ENCODE results near the gene R3HDM4. TPM values are rescaled to one million over a fixed set of nuclear protein-coding genes. Genes with fewer than 3 reads are reported as not detected.

Gene R3HDM4
- total and polyA plus RNA-seq, 10 of the 15 experiments (the other 5 are each of a cell fraction or from before 2014, with no cell fraction given): 1.3 to 65.8 (median 27.7) TPM

GRCh38 chr19:937259-937694 lies 24.3 kb upstream of the R3HDM4 start (continued):
- no peak for TF ChIP-seq ZBTB4 (CRISPR knock-in tag; IDR thresholded peaks at IDR 0.05)
- TF ChIP-seq HCFC1 (IDR thresholded peaks at IDR 0.05; ENCODE audit: low read length): no peak
- no peak for TF ChIP-seq SIN3A (IDR thresholded peaks at IDR 0.05; ENCODE audit: low read depth, low read length)
- TF ChIP-seq CBX5 (IDR thresholded peaks at IDR 0.05; ENCODE audit: low read depth): 0 out of 2 replicates have a peak, but pooled peaks have one; percentile 28
- no peak for TF ChIP-seq MAX (IDR thresholded peaks at IDR 0.05; ENCODE audit: low read depth, low read length)
- TF ChIP-seq NKRF (conservative IDR thresholded peaks at IDR 0.05): no peak
- no peak for TF ChIP-seq ASH2L (IDR thresholded peaks at IDR 0.05; ENCODE audit: borderline replicate concordance, low read depth)
- TF ChIP-seq LARP7 (IDR thresholded peaks at IDR 0.05): no peak
- TF ChIP-seq, protein P1, sequence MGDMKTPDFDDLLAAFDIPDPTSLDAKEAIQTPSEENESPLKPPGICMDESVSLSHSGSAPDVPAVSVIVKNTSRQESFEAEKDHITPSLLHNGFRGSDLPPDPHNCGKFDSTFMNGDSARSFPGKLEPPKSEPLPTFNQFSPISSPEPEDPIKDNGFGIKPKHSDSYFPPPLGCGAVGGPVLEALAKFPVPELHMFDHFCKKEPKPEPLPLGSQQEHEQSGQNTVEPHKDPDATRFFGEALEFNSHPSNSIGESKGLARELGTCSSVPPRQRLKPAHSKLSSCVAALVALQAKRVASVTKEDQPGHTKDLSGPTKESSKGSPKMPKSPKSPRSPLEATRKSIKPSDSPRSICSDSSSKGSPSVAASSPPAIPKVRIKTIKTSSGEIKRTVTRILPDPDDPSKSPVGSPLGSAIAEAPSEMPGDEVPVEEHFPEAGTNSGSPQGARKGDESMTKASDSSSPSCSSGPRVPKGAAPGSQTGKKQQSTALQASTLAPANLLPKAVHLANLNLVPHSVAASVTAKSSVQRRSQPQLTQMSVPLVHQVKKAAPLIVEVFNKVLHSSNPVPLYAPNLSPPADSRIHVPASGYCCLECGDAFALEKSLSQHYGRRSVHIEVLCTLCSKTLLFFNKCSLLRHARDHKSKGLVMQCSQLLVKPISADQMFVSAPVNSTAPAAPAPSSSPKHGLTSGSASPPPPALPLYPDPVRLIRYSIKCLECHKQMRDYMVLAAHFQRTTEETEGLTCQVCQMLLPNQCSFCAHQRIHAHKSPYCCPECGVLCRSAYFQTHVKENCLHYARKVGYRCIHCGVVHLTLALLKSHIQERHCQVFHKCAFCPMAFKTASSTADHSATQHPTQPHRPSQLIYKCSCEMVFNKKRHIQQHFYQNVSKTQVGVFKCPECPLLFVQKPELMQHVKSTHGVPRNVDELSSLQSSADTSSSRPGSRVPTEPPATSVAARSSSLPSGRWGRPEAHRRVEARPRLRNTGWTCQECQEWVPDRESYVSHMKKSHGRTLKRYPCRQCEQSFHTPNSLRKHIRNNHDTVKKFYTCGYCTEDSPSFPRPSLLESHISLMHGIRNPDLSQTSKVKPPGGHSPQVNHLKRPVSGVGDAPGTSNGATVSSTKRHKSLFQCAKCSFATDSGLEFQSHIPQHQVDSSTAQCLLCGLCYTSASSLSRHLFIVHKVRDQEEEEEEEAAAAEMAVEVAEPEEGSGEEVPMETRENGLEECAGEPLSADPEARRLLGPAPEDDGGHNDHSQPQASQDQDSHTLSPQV (IDR thresholded peaks at IDR 0.05): no peak
- TF ChIP-seq E2F8 (IDR thresholded peaks at IDR 0.05; ENCODE audit: low read depth, partially characterized antibody): no peak
- TF ChIP-seq, protein P2, sequence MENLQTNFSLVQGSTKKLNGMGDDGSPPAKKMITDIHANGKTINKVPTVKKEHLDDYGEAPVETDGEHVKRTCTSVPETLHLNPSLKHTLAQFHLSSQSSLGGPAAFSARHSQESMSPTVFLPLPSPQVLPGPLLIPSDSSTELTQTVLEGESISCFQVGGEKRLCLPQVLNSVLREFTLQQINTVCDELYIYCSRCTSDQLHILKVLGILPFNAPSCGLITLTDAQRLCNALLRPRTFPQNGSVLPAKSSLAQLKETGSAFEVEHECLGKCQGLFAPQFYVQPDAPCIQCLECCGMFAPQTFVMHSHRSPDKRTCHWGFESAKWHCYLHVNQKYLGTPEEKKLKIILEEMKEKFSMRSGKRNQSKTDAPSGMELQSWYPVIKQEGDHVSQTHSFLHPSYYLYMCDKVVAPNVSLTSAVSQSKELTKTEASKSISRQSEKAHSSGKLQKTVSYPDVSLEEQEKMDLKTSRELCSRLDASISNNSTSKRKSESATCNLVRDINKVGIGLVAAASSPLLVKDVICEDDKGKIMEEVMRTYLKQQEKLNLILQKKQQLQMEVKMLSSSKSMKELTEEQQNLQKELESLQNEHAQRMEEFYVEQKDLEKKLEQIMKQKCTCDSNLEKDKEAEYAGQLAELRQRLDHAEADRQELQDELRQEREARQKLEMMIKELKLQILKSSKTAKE (IDR thresholded peaks at IDR 0.05; ENCODE audit: low read depth, poor library complexity, severe bottlenecking): peak; percentile 47
- no peak for TF ChIP-seq CREB1 (IDR thresholded peaks at IDR 0.05; ENCODE audit: low read depth)

Measured in GM12878 (cell line).